GM21529 (cell line): ENCODE measurements around the gene EMX1.

Experiments used
- ATAC-seq: cut with Tn5 transposase; IDR thresholded peaks from one replicate; pipeline ENCODE4 v1.9.1; 2021; ENCODE audit not compliant: unreplicated experiment

Gene EMX1

GRCh38 chr2:72924353-72925240 lies 7.3 kb downstream of the EMX1 start:
- ATAC-seq: no peak

GRCh38 chr2:72925328-72925943 lies 8.1 kb downstream of the EMX1 start:
- no peak for ATAC-seq

GRCh38 chr2:72926368-72926767 lies 9.0 kb downstream of the EMX1 start:
- no peak for ATAC-seq

- ATAC-seq: no peak
Measured at GRCh38 chr2:72926811-72927465, 9.6 kb downstream of the EMX1 start.

GRCh38 chr2:72927619-72928550 lies 10.6 kb downstream of the EMX1 start:
- ATAC-seq: no peak

- no peak for ATAC-seq
Measured at GRCh38 chr2:72929010-72929409, 11.7 kb downstream of the EMX1 start.

- no peak for ATAC-seq
Measured at GRCh38 chr2:72931280-72931910, 14.1 kb downstream of the EMX1 start.

- ATAC-seq: no peak
Measured at GRCh38 chr2:72932045-72932740, 14.9 kb downstream of the EMX1 start.

- ATAC-seq: no peak
Measured at GRCh38 chr2:72932805-72933204, 15.5 kb downstream of the EMX1 start.

- no peak for ATAC-seq
Measured at GRCh38 chr2:72933207-72933606, 15.9 kb downstream of the EMX1 start.

- ATAC-seq: no peak
Measured at GRCh38 chr2:72933646-72934151, 16.4 kb downstream of the EMX1 start.

GRCh38 chr2:72934683-72935610 lies 17.6 kb downstream of the EMX1 start:
- ATAC-seq: no peak

GRCh38 chr2:72935611-72935957 lies 18.3 kb downstream of the EMX1 start:
- ATAC-seq: no peak

- ATAC-seq: no peak
Measured at GRCh38 chr2:72936660-72937355, 19.5 kb downstream of the EMX1 start.

- ATAC-seq: no peak
Measured at GRCh38 chr2:72937356-72937669, 20.0 kb downstream of the EMX1 start.

- no peak for ATAC-seq
Measured at GRCh38 chr2:72938455-72938854, 21.1 kb downstream of the EMX1 start.

GRCh38 chr2:72940361-72940760 lies 23.0 kb downstream of the EMX1 start:
- no peak for ATAC-seq

- ATAC-seq: no peak
Measured at GRCh38 chr2:72940786-72941185, 23.5 kb downstream of the EMX1 start.
